GM12865 (cell line): ENCODE results near the gene ADPGK.
"Not testable (repeated sequence)": the region's sequence is repeated elsewhere in the genome, so short reads cannot be mapped to it uniquely, and the experiment has no call there.

Experiments used
- DNase-seq: peaks from one replicate; pipeline ENCODE4 v3.0.0; 2010; ENCODE audit warnings: low read depth
- H3K4me3 ChIP-seq: 2 replicates; pipeline ENCODE4 v1.5.1; 2011; ENCODE audit warnings: mild to moderate bottlenecking, low read depth, low read length, control low read depth
- TF ChIP-seq, protein P1 (sequence below): IDR thresholded peaks from 2 replicates; pipeline ENCODE4 v1.5.1; 2011; ENCODE audit warnings: low read length, control low read depth, low read depth, inconsistent platforms; ENCODE audit not compliant: insufficient read depth; ENCODE audit errors: missing control alignments

Gene ADPGK

DNA sequence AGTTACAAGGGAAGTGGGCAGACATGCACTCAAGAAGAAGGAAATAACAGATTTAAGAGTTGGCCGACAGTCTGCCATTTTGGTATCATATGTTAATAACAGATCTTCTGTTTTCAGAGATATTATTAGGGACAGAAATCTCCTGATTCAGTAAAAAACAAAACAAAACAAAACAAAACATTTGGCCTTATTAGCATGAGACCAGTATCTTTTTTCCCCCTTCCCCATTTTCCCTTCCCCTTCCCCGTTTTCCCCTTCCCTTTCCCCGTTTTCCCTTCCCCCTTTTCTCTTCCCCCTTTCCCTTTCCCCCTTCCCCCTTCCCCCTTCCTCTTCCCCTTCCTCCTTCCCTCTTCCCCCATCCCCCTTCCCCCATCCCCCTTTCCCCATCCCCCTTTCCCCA is 58.1 kb downstream of the ADPGK start:
- TF ChIP-seq, protein P1, sequence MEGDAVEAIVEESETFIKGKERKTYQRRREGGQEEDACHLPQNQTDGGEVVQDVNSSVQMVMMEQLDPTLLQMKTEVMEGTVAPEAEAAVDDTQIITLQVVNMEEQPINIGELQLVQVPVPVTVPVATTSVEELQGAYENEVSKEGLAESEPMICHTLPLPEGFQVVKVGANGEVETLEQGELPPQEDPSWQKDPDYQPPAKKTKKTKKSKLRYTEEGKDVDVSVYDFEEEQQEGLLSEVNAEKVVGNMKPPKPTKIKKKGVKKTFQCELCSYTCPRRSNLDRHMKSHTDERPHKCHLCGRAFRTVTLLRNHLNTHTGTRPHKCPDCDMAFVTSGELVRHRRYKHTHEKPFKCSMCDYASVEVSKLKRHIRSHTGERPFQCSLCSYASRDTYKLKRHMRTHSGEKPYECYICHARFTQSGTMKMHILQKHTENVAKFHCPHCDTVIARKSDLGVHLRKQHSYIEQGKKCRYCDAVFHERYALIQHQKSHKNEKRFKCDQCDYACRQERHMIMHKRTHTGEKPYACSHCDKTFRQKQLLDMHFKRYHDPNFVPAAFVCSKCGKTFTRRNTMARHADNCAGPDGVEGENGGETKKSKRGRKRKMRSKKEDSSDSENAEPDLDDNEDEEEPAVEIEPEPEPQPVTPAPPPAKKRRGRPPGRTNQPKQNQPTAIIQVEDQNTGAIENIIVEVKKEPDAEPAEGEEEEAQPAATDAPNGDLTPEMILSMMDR: no peak
- no peak for DNase-seq
- H3K4me3 ChIP-seq: no peak overlapping the region

DNA sequence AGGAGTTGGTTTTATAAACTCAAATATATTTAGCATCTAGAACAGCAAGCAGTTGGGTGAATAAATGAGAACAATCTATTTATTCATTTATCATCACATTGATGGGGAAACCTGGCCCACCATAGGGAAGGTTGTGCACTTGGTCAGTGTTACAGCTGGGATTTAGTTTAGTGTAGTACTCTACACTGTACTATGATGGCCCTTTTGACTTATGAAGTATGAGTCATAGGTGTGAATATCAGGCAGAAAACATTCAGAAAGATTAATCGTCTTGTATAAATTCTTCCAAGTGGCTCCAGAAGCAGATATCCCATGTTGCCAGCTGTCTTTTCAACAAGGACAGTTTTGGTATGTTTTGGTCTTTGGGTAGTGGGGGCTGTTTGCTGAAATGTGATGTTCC is 59.5 kb downstream of the ADPGK start:
- DNase-seq: no peak

DNA sequence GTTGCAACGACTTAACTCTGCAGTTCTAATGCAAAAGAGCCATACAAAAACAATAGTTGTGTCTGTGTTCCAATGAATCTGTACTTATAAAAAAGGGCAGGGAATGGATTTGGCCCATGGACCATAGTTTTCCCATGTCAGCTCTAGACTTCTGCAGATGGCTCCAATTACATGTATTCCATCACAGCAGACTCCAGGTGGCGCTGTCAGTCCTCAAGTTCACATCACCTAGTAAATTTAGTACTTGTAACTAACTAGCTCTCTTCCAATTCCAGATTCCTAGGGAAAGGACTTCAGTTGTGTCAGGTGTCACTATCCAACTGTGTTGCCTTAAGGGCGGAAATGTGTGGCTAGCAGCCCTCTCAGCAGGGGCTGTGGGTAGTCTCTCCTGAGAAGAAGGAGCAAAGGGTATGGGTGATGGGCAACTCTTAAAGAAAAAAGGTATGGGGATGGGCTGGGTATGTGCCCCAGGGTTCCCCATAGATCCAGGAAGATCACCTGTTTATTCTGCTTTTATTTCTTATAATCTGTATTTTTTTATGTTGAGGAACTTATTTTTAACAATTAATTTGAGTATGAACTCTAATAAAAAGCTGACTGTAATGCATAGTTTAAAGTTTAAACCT is 61.4 kb downstream of the ADPGK start:
- H3K4me3 ChIP-seq: no peak overlapping the region
- TF ChIP-seq, protein P1: peak; percentile 81
- DNase-seq: peak; percentile 82

More for the DNA sequence above, 59.5 kb downstream of the ADPGK start:
- TF ChIP-seq, protein P1: no peak
- H3K4me3 ChIP-seq: no peak overlapping the region

DNA sequence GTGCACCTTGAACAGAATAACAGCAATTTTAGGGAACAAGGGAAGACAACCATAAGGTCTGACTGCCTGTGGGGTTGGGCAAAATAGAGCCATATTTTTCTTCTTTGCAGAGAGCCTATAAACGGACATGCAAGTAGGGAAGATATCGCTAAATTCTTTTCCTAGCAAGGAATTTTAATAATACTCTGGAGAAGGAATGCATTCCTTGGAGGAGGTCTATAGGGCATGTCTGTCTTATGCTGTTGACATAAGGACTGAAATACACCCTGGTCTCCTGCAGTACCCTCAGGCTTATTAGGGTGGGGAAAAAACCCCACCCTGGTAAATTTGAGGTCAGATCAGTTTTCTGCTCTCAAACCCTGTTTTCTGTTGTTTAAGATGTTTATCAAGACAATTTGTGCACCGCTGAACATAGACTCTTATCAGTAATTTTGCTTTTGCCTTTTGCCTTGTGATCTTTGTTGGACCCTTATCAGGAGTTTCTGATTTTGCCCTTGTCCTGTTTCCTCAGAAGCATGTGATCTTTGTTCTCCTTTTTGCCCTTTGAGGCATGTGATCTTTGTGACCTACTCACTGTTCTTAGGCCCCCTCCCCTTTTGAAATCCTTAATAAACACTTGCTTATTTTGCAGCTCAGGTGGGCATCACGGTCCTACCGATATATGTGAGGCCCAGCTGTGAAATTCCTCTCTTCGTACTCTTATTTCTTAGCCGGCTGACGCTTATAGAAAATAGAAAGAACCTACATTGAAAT is 74.8 kb downstream of the ADPGK start:
- DNase-seq, H3K4me3 ChIP-seq: not testable (repeated sequence)

DNA sequence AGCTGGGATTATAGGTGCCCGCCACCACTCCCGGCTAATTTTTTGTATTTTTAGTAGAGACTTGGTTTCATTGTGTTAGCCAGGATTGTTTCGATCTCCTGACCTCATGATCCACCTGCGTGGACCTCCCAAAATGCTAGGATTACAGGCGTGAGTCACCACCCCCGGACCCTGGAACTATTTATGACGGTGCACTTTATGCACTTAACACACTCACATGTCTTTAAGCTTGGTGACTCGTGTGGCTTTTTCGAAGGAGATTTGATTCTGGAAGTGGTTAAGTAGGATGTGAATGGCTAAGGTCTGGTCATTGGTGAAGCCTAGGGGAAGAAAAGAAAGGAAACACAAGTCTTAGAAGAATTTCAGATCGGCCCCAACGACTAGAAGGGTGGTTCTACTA is 77.3 kb downstream of the ADPGK start:
- TF ChIP-seq, protein P1: no peak
- DNase-seq: no peak

More for the DNA sequence above, 77.3 kb downstream of the ADPGK start:
- no peak overlapping the region for H3K4me3 ChIP-seq
